ENCODE results near the gene CASQ2. TPM values are rescaled to one million over a fixed set of nuclear protein-coding genes. Genes with fewer than 3 reads are reported as not detected.

The CASQ2 gene
- total RNA-seq, result not detected

DNA sequence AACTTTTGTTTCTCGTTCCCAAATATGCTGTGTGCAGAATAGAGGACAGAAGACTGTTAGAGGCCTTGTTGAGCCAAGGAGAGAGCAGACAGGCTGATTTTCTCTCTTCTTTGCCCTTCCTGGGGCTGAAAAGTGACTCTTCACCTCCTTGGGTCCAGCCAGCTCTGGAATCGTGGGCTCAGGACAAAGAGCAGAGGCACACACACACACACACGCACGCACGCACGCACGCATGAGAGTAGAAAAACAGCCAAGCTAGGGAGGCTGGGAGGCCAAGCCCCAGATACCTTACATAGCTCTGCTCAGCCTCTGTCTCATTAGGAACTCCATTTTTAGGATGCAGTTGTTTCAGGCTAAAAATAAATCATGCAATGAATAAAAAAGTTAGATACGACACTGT is at the start of gene CASQ2:
Gene CASQ2, minus strand, starts transcription at position 166 of the 400 bp plus-strand sequence. CDS start 173 bp downstream, outside the sequence.
- ChIA-PET CTCF (interaction anchor here (0.6 kb wide), 1 partner anchor 7 kb away, joined by 3 read pairs; no protein-coding TSS in a partner anchor), POLR2A (no interaction called here)
- Mint-ChIP-seq H3K27me3 (peaks cover 17% of the 10 kb centered on the region), H3K4me3 (no peak within 1 kb of the TSS), H3K27ac (no peak within 1 kb of the TSS), H3K9me3 (no peaks in the 10 kb centered on the region), H3K36me3 (ENCODE audit: low read depth) (no peaks in the 10 kb centered on the region), H3K4me1 (no peaks in the 10 kb centered on the region)
- no peak for DNase-seq

DNA sequence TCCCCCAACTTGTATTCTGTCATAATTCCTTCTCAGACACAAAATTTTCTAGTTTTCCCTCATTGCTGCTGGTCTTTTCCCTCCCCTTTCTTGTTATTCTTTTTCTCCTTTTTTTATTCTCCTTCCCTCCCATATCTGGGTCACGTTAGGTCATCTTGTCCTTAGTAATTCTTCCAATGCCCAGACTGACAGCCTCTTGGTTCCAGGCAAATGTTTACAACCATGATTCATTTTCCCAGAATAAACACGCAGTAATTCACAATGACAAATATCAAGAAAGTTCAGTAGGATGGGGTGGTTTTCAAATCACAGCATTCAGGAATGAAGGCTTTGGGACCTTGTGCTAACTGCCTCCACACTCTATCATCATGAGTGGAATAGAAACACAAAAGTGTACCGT is 47.2 kb upstream of the CASQ2 start:
- DNase-seq, result no peak
- Mint-ChIP-seq H3K36me3 (ENCODE audit: low read depth) (no peaks in the 10 kb centered on the region), H3K4me1 (no peaks in the 10 kb centered on the region), H3K27ac (no peak overlapping the region), H3K4me3 (no peak overlapping the region), H3K27me3 (peaks cover 7% of the 10 kb centered on the region), H3K9me3 (no peaks in the 10 kb centered on the region)
- CTCF ChIA-PET, result no interaction called here
- POLR2A ChIA-PET, result no interaction called here

DNA sequence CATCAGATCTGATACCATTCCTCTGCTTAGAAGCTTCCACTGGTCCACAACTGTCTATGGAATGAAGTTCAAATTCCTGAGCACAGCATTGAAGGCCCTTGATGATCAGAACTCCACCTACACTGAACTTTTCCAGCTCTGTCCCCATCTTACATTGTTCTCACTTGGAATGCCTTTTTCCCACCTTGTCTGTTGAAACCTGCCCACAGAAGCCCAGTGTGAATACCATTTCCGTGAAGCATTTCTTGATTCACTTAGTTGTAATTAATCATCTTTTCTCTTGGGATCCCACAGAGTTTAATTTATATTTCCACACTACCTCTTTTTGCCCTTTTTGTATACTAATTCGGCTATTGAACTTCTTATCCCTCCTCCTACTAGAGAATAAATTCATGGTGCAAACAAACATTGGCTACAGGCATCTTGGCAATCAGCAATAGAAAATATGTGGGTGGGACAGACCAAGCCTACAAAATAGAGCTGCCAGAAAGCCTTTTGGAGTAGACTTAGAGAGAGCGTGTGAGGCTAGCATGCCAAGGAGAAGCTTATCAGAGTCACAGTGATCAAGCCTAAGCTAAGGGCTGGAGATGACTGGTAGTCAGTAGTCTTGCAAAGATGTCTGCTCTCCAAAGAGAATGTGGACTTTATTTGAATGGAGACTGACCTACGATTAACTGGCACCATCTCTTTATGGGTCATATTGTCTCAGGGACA is 46.3 kb upstream of the CASQ2 start:
- Mint-ChIP-seq H3K27ac (no peak overlapping the region), H3K4me1 (no peaks in the 10 kb centered on the region), H3K36me3 (ENCODE audit: low read depth) (no peaks in the 10 kb centered on the region), H3K27me3 (peaks cover 7% of the 10 kb centered on the region), H3K4me3 (no peak overlapping the region), H3K9me3 (no peaks in the 10 kb centered on the region)
- POLR2A ChIA-PET, result no interaction called here
- DNase-seq, result no peak
- CTCF ChIA-PET, result no interaction called here

DNA sequence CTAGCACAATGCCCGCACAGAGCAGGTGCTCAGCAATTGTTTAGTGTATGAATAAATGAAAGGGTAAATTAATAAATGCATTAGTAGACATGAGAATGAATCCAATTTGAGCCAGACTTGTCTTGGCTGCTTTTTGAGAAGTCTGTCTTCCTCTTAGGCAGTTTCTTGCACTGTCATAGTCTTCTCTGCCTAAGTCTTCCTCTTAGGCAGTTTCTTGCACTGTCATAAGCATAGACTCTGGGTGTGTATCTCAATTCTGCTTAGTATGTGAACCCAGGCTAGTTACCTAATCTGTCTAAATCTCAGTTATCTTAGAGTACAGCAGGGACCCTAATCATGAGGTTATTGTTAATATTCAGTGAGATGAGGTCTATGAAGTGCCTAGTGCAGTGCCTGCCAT is 45.2 kb upstream of the CASQ2 start:
- no peaks in the 10 kb centered on the region for H3K9me3 Mint-ChIP-seq
- peaks cover 7% of the 10 kb centered on the region for H3K27me3 Mint-ChIP-seq
- no peak overlapping the region for H3K4me3 Mint-ChIP-seq
- DNase-seq, result no peak
- POLR2A ChIA-PET, result no interaction called here
- no peak overlapping the region for H3K27ac Mint-ChIP-seq
- CTCF ChIA-PET, result interaction anchor here (0.6 kb wide), 1 partner anchor 316 kb away, joined by 3 read pairs; no protein-coding TSS in a partner anchor
- no peaks in the 10 kb centered on the region for H3K4me1 Mint-ChIP-seq
- H3K36me3 Mint-ChIP-seq (ENCODE audit: low read depth), result no peaks in the 10 kb centered on the region

DNA sequence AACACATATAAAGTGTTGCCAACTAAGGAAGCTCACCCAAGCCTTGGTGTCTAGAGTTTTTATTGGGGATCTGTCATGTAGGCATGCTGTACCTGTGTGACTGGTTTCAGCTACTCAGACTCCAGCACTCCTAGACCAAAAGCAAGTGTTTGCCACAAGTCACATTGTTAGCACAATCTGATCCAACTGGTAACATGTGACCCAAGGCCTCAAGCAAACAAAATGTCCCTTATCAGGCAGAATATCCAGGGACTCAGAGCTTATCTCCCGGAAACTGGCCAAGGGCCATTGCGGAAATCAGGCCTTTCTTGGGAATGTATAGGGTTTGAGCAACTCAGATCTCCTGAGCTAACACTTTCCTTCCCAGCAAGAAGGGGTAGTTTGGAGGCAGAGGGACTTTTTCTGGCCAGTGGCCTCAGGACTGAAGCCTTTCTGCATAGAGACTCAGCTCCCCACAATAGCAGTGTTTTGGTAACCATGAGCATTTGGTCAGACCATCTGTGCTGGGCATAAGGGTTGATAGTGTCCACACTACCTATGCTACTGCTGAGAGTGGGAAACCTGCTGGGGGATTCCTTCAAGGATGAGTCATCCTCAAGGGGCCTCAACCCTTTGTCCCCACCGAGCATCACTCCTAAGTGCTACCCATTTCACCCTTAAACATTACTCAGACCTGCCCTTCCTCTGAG is 42.8 kb upstream of the CASQ2 start:
- POLR2A ChIA-PET, result no interaction called here
- peaks cover 7% of the 10 kb centered on the region for H3K27me3 Mint-ChIP-seq

DNA sequence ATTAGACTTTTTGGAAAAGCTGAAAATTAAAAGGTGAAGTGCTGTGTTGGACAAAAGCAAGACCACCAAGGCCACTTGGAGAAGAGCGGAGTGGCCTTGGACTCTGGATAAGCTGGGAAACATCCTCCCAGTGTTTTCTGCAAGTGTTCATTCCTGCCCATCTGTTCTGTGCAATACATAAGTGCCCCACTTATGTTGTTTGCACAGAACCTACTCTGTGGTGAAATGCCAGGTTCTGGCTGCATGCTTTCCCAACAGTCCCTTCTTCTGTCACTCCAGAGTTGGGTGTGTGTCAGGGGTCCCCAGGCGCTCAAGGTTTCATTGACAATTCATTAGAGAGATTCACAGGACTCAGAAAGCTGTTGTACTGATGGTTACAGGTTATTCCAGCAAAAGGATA is 42.1 kb upstream of the CASQ2 start:
- CTCF ChIA-PET, result no interaction called here
- Mint-ChIP-seq H3K27me3 (peaks cover 7% of the 10 kb centered on the region), H3K4me1 (no peaks in the 10 kb centered on the region), H3K36me3 (ENCODE audit: low read depth) (no peaks in the 10 kb centered on the region), H3K27ac (no peak overlapping the region), H3K4me3 (no peak overlapping the region), H3K9me3 (no peaks in the 10 kb centered on the region)
- no peak for DNase-seq
- POLR2A ChIA-PET, result no interaction called here

More for the DNA sequence above, 42.8 kb upstream of the CASQ2 start:
- H3K36me3 Mint-ChIP-seq (ENCODE audit: low read depth), result no peaks in the 10 kb centered on the region
- H3K4me1 Mint-ChIP-seq, result no peaks in the 10 kb centered on the region
- no peak overlapping the region for H3K27ac Mint-ChIP-seq
- no peaks in the 10 kb centered on the region for H3K9me3 Mint-ChIP-seq
- CTCF ChIA-PET, result interaction anchor here (0.5 kb wide), 1 partner anchor 1246 kb away, joined by 4 read pairs; no protein-coding TSS in a partner anchor
- no peak for DNase-seq
- no peak overlapping the region for H3K4me3 Mint-ChIP-seq

DNA sequence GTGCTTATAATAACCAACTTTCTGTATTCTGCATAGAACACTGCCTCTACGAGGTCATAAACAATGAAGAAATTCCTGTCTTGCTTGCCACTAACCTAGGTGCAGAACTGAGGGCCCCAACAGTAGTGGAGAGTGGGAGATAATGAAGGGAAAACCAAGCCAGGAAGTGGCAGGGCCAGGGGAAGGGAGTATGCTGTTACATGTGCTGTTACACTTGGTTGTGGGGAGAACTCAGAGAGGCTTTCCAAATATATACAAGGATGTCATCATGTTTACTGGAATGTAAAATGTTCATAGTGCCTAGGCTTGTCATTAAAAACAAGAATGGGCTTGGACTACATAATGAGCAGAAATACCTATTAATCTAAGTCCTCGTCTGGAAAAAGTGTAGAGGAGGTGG is 41.3 kb upstream of the CASQ2 start:
- POLR2A ChIA-PET, result no interaction called here
- no peaks in the 10 kb centered on the region for H3K9me3 Mint-ChIP-seq

DNA sequence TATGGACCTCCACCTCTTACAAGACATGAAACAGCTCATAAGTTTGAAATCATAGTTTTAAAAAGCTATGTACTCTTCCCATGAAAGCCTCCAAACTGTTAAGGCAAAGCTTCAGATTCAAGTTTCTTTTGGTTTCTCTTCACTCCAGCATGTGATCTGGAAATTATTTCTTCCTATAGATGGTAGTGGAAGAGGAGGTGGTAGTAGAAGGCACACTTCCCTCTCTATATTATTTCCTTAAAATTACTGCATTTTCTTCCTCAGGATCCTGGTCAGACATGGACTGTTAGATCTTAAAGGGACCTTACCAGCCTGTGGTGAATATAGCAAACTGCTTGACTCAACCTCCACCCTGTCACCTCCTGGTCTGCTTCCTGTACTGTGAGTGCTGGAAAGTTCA is 40.6 kb upstream of the CASQ2 start:
- no peaks in the 10 kb centered on the region for H3K9me3 Mint-ChIP-seq
- ChIA-PET POLR2A (no interaction called here), CTCF (no interaction called here)
- H3K27ac Mint-ChIP-seq, result no peak overlapping the region
- DNase-seq, result no peak
- peaks cover 7% of the 10 kb centered on the region for H3K27me3 Mint-ChIP-seq
- H3K4me1 Mint-ChIP-seq, result no peaks in the 10 kb centered on the region
- H3K36me3 Mint-ChIP-seq (ENCODE audit: low read depth), result no peaks in the 10 kb centered on the region
- H3K4me3 Mint-ChIP-seq, result no peak overlapping the region

More for the DNA sequence above, 41.3 kb upstream of the CASQ2 start:
- Mint-ChIP-seq H3K36me3 (ENCODE audit: low read depth) (no peaks in the 10 kb centered on the region), H3K27me3 (peaks cover 10% of the 10 kb centered on the region), H3K27ac (no peak overlapping the region), H3K4me3 (no peak overlapping the region), H3K4me1 (no peaks in the 10 kb centered on the region)
- DNase-seq, result no peak
- CTCF ChIA-PET, result no interaction called here

DNA sequence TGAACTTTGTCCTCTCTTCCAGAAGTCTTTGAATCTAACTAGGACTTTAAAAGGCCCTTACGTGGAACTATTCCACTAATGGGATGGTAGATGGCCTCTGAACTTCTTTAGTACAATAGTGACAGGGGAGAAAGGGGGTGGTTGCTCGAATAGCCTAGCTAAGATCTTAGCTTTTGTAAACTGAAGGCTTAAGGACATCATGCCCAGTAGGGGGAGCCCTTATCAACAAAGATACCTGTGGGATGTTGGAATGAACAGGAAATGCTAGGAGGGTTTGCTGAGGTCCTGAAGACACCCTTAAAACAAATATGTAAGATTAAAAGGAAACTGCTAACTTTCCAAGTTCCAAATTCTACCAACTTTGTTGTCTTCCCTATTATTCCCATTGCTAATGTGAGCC is 39.2 kb upstream of the CASQ2 start:
- no peaks in the 10 kb centered on the region for H3K36me3 Mint-ChIP-seq (ENCODE audit: low read depth)
- ChIA-PET CTCF (interaction anchor here (0.7 kb wide), 1 partner anchor 213 kb away, joined by 3 read pairs; no protein-coding TSS in a partner anchor), POLR2A (no interaction called here)
- H3K4me3 Mint-ChIP-seq, result no peak overlapping the region
- H3K27ac Mint-ChIP-seq, result no peak overlapping the region
- no peaks in the 10 kb centered on the region for H3K9me3 Mint-ChIP-seq
- DNase-seq, result peak; percentile 71
- peaks cover 12% of the 10 kb centered on the region for H3K27me3 Mint-ChIP-seq
- H3K4me1 Mint-ChIP-seq, result no peaks in the 10 kb centered on the region

DNA sequence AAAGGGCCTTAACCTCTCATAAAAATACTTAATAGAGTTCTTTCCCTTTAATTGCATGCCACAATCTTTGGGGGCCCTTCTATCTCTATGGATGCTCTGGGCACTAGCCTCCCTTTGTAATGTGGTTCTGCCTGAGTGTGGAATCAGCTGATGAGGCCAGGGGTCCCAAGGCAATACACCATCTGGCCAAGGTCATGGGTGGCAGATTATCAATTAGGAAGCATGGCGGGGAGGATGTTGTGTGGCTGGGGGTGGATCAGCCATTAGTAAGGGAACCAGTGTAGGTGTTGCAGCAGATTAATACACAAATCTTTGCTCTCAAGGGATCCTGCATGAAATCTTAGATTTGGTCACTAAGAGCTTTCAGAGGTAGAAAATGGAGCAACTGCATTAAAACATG is 37.1 kb upstream of the CASQ2 start:
- POLR2A ChIA-PET, result no interaction called here
- H3K36me3 Mint-ChIP-seq (ENCODE audit: low read depth), result no peaks in the 10 kb centered on the region
- no peak overlapping the region for H3K4me3 Mint-ChIP-seq
- no peak for DNase-seq
- H3K27me3 Mint-ChIP-seq, result peaks cover 16% of the 10 kb centered on the region
- no peak overlapping the region for H3K27ac Mint-ChIP-seq
- CTCF ChIA-PET, result interaction anchor here (0.6 kb wide), 1 partner anchor 21 kb away, joined by 4 read pairs; no protein-coding TSS in a partner anchor
- no peaks in the 10 kb centered on the region for H3K9me3 Mint-ChIP-seq
- H3K4me1 Mint-ChIP-seq, result no peaks in the 10 kb centered on the region

DNA sequence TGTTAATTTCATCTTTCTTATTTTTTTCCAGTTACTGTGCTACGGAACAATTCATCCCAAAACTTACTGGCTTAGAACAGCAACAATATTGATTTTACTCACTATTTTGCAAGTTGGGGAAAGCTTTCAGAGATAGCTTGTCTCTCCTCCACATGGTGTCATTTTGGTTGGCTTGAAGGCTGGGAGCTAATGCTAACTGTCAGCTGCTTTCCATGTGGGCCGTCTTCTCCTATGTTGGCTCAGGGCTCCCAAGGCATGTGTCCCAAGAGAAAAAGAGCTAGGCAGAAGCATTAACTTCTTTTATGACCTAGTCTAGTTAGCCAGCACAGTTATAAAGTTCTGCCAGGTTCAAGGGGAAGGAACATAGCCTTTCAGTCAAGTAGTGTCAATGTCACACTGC is 33.9 kb upstream of the CASQ2 start:
- Mint-ChIP-seq H3K9me3 (no peaks in the 10 kb centered on the region), H3K27ac (no peak overlapping the region), H3K36me3 (ENCODE audit: low read depth) (no peaks in the 10 kb centered on the region), H3K4me1 (no peaks in the 10 kb centered on the region), H3K4me3 (no peak overlapping the region), H3K27me3 (peaks cover 26% of the 10 kb centered on the region)
- ChIA-PET POLR2A (no interaction called here), CTCF (no interaction called here)
- DNase-seq, result no peak

DNA sequence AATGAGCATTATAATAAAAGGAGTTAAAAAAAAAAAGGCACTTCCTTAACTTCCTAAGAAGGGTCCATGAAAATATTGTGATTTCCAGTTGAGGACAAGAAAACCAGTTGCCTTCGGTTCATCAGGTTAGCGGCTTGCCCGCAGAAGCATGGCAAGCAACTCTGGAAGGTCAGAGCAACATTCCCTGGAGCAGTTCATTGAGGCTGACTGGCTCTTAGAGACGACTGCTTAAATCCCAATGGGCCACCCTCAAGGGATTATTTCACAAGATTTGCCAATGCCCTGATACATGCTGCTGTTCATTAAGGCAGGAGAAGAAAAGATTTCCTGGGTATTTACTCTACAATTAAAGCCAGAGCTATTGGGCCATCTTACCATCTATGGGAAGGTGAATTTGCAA is 29.0 kb upstream of the CASQ2 start:
- Mint-ChIP-seq H3K27me3 (peaks cover 38% of the 10 kb centered on the region), H3K9me3 (no peaks in the 10 kb centered on the region), H3K27ac (no peak overlapping the region), H3K36me3 (ENCODE audit: low read depth) (no peaks in the 10 kb centered on the region), H3K4me3 (no peak overlapping the region), H3K4me1 (no peaks in the 10 kb centered on the region)
- ChIA-PET CTCF (no interaction called here), POLR2A (no interaction called here)
- DNase-seq, result no peak

DNA sequence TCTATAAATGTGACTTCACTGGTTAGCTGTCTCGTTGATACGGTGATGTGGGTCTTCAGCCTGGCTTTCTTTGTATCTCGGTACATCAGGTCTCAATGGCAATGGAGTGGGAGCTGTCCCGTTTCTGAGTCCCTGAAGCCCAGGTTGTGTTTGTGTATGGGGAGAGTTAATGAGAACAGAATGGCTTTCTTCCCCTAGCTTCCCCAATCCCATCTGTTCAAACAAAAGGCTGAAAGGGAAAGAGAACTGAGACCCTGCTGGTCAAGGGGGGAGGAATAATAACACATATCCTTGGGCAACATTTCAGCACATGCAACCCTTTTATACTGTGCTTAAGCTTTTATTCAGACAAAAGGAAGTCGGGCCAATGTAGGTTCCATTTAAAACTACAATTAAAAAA is 28.4 kb upstream of the CASQ2 start:
- CTCF ChIA-PET, result no interaction called here
- H3K36me3 Mint-ChIP-seq (ENCODE audit: low read depth), result no peaks in the 10 kb centered on the region
- H3K27ac Mint-ChIP-seq, result no peak overlapping the region
- peaks cover 41% of the 10 kb centered on the region for H3K27me3 Mint-ChIP-seq
- H3K4me3 Mint-ChIP-seq, result no peak overlapping the region
- no peaks in the 10 kb centered on the region for H3K9me3 Mint-ChIP-seq
- POLR2A ChIA-PET, result no interaction called here
- no peaks in the 10 kb centered on the region for H3K4me1 Mint-ChIP-seq
- no peak for DNase-seq

DNA sequence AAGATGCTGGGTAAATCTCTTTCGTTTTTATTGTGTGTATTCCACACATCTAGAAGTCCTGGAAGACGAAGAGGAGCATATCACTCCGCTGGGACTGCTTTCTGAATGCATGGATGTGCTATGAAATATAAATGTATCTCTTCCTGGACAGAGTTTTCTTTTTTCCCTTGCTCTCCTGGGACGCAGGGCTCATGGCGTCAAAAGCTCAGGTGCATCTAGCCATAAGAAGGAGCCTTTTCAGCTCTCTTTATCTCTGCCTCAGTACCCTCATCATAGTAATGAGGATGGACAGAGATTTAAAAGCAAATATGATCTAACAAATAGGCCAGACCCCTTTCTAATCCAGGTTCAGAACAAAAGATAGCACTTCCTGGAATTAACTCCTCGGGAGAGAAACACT is 27.5 kb upstream of the CASQ2 start:
- Mint-ChIP-seq H3K9me3 (no peaks in the 10 kb centered on the region), H3K4me1 (no peaks in the 10 kb centered on the region)

More for the DNA sequence above, 27.5 kb upstream of the CASQ2 start:
- no peak overlapping the region for H3K27ac Mint-ChIP-seq
- ChIA-PET CTCF (no interaction called here), POLR2A (no interaction called here)
- H3K36me3 Mint-ChIP-seq (ENCODE audit: low read depth), result no peaks in the 10 kb centered on the region
- H3K4me3 Mint-ChIP-seq, result no peak overlapping the region
- peaks cover 38% of the 10 kb centered on the region for H3K27me3 Mint-ChIP-seq
- DNase-seq, result no peak

All from activated CD4-positive, alpha-beta T cell treated with anti-CD3 and anti-CD28 coated beads, Interleukin-2, amount 10 ng/mL, durations not matched to agents 7 days and 5 days (primary cell).